Stimulated activated CD4-positive, alpha-beta T cell treated with anti-CD3 and anti-CD28 coated beads, Interleukin-2, amount 100 ng/mL, for 4 hours (primary cell): ENCODE measurements around the gene GRIK3.
"Not testable (repeated sequence)": the region's sequence is repeated elsewhere in the genome, so short reads cannot be mapped to it uniquely, and the experiment has no call there.

Experiments
- DNase-seq: peaks from one replicate; pipeline ENCODE4 v3.0.0-alpha.2; 2020; ENCODE audit warnings: low read depth

Gene GRIK3

GRCh38 chr1:36784147-36784859 is 250.0 kb downstream of the GRIK3 start:
- no peak for DNase-seq

DNA sequence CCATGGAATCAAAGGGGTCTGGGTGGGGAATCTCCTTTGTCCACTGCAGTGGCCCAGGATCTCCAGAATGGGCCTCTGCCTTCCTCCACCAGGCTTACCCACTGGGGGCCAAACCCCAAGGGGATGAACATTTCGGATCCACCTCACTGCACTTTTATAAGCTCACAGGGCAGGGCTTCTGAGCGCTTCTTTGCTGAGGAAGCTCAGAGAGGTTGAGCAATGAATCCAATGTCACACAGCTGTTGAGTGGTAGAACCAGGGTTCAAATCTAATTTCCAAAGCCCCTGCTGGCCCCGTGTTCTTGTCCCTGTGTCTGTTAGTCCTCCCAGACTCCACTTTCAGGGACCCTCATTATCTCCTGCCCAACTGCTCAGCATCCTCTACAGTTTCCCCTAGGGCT is 250.8 kb downstream of the GRIK3 start:
- no peak for DNase-seq

DNA sequence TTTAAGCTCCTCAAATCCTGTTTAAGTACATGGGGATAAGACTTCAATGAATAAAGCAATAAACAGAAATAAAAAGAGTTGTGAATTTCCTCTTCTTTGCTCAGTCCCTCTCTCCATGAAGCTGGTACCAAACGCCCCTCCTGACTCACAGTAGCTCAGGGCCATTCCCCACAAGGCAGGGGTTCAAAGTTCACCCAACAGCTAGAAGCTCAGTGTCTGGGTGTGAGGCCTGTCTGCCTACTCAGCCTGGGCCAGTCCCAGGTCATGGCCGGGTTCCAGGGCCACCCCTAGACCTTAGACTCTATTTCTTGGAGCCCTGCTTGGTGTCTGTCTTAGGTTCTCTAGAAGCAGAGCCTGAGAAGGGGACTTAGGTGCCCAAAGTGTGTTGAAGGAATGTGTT is 251.5 kb downstream of the GRIK3 start:
- no peak for DNase-seq

GRCh38 chr1:36782085-36782484 is 252.2 kb downstream of the GRIK3 start:
- DNase-seq, result no peak

DNA sequence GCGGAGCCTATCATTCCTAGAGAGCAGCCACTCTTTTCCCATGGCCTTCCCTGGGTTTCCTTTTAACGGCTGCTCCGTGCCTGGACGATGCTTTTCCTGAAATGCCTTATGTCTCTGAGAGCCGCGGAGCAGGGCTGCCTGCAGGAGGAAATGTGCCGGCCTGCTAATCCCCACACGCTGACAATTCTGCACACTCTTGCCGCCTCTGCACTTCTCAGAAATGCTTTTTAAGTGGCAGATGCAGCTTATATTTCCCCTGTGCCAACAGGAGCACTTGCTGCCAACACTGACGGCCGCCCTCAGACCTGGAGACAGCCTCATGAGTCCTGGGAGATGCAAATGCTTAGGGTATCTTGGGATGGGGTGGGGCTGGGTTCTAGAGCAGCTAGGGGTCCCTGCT is 253.2 kb downstream of the GRIK3 start:
- no peak for DNase-seq

DNA sequence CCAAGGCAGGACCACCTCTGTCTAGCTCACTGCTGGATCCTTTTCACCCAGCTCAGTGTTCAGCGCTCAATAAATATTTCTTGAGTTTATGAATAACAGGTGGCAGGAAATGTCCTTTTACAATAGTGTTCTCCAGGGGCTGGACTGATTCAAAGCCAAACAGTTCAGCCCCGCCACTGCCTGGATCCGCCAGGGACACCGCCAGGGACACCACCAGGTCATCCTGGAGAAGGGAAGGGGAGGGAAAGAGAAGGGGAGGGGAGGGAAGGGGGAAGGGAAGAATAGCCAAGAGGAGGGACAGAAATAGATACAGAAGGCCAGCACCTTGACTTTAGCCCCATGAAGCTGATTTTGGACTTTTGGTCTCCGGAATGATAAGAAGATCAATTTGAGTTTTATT is 255.6 kb downstream of the GRIK3 start:
- no peak for DNase-seq

GRCh38 chr1:36776948-36777831 is 257.1 kb downstream of the GRIK3 start:
- DNase-seq, result no peak

DNA sequence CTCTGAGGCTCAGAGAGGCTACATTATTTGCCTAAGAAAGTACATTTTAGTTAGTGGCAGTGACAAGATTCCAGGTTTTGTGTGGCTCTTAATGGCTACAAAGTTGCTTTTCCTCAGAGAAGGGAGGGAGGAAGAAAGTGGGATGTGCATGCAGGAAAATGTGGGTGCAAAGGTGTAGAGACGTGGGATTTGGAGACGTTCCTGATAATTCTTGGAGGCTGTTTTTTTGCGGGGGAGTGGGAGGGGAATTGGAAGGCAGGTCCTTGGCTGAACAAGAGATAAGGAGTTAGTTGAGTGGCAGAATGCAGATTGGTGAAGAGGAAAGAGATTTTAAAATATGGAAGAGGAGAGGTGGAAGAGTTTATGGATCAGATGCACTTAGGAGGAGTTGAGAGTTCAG is 258.1 kb downstream of the GRIK3 start:
- no peak for DNase-seq

- DNase-seq, result no peak
Measured at GRCh38 chr1:36775716-36776115, 258.6 kb downstream of the GRIK3 start.

DNA sequence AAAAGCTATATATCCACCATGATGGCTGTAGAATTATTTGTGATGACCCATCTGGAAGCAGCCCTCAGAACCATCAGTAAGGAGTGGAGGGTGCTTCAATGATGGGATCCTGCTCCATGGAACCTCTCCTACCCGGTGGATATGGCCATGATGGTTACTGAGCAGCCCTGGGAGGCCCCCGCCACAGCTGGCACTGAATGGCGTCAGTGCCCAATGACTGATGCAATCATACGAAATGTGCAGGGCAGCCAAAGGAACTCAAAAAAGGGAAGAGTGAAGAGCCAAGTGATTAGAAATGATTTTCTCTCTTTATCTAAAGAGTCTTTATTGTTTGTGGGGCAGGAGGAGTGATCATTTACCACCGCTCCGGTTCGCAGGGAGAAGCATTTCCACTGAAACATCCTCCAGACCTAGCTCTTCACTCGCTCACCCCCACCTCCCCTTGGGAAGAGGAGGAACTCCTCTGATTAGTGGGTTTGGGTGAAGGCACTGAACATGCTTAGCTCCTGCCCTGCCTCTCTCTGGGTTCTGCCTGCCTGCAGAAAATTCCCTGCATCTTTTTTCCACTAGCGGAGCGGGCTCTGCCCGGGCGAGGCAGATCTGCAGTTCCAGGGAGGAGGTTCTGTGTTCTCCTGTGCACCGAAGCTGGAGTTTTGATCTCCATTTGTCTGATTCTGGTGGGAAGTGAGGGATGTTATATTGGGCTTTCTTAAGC is 260.3 kb downstream of the GRIK3 start:
- no peak for DNase-seq

GRCh38 chr1:36772647-36773495 is 261.4 kb downstream of the GRIK3 start:
- DNase-seq, result no peak

DNA sequence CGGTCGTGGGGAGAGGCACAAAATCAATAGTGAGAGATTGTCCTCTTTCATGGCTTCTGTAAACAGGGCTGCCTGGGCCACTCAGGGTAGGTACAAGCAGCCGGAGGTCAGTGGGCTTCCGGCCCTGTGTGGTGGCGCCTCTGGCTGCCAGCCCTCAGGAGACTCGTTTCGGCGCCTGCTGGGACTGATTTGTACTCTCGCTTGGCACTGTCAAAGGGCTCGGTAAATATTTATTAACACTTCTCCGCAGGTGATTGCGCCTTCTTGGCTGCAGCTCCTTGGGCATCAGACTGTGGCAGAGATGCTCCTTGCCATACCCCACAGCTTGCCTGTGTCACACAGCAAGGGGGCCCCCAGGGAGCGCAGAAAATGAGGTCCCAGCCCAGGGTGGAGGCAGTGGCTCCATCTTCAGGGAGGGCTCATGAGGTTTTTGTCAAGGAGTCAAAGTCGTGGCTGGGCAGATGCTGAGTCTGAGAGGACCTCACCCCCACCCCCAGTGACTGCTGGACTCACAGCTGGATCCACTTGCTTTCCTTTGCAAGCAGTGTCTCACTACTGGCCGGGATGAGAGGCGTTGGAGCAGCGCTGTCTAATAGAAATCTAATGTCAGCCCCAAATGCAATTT is 262.5 kb downstream of the GRIK3 start:
- no peak for DNase-seq

- no peak for DNase-seq
Measured at GRCh38 chr1:36771240-36771639, 263.1 kb downstream of the GRIK3 start.

- no peak for DNase-seq
Measured at GRCh38 chr1:36769886-36770830, 264.2 kb downstream of the GRIK3 start.

DNA sequence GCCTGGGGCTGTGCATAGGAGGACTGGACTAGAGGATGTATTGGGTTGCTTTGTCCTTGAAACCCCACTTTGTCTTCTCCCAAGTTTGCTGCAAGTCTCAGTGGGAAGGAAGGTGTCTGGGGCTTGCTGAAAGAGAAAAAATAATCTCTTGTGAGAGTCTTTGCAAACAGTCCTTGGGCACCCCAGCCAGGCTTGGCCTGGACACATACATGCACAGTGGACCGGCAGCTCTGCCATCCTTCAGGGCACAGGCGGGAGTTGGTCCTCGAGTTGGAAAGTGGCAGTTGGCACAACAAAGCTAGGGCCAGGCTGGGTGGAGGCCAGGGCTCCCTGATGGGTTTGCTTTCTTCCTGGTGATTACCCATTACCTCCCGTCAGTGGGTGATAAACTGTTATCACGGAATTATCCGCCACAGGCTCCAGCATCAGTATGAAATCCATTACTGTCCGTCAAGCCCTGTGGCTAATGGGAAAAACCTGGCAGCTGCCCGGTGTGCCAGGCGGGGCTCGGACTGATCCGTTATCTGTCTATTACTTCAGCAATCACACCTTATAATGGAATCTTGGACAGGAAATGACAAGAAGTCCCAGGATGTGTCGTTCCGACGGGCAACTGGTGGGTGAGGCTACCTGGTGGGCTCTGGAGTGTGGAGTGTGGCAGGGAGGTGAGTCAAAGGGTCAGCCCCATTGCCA is 265.7 kb downstream of the GRIK3 start:
- DNase-seq, result no peak

GRCh38 chr1:36767429-36767828 is 266.9 kb downstream of the GRIK3 start:
- DNase-seq, result not testable (repeated sequence)

DNA sequence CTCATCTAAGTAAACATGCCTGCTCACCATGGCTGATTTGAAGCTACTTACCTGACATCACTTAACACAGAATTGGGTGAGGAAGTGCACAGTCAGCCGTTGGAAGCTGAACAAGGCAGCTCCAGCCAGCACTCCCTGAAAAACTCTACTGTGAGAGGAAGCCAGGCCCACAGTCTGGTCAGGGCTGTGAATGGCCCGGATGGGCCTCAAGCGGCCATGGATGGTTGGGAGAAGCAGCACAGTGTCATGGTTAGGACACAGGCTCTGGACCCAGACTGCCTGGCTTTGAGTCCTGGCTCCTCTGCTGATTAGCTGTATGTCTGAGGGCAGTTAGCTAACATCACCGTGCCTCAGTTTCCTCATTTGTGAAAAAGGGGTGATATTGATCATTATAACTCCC is 267.8 kb downstream of the GRIK3 start:
- DNase-seq, result no peak

DNA sequence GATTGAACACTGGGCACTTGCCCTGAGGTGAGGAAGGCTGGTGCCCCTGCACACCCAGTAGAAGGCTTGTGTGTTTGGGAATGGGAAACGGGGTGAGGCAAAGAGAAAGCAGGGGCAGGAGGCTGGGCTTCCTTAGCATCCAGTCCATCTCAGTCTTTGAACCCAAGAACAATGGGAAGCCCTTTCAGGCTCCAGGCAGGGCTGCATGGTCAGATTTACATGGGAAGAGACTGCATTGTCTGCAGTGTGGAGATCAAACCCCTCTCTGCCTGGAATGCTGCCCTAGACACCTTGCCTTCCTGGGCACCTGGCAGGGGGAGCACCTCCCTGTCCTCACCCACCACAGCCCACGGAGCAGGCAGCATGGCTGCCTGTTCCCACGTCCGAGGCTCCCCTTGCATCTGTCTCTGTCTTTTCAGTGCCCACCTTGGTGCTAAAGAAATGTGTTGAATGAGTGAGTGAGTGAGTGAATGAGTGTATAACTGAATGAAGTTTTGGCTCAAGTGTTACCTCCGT is 268.5 kb downstream of the GRIK3 start:
- DNase-seq, result no peak

DNA sequence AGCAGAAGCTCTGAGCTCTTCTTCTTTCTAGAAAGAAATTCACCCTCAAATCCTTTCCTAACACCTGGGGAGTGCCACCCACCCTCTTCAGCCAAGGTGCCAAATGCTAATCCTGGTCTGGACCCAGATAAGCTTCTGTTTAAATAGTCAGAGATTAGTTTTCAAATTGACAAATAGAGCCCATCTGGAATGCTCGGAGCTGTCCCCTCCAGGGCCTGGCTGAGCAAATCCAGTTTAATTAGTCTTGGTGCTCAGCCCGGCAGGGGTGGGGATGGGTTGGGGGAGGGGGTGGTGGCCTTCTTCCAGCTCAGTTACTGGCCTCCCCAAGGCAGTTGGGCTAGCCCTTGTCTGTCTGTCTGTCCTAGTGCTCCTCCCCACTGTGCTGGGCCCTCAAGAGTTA is 269.5 kb downstream of the GRIK3 start:
- DNase-seq, result no peak
